Parathyroid adenoma (tissue), 2 donors: ENCODE measurements around the gene PLD1.
"Not testable (repeated sequence)": the region's sequence is repeated elsewhere in the genome, so short reads cannot be mapped to it uniquely, and the experiment has no call there.

Experiments used
- H2AFZ ChIP-seq: fragments of 300-600 bp; sonication (generic); one replicate; pipeline ENCODE4 v1.7.0; 2017; ENCODE audit warnings: antibody characterized with exemption, mild to moderate bottlenecking
- H3K27ac ChIP-seq: fragments of 300-600 bp; sonication (generic); one replicate; pipeline ENCODE4 v1.7.0; 2017
- H3K27me3 ChIP-seq: fragments of 300-600 bp; sonication (generic); one replicate; pipeline ENCODE4 v1.7.0; 2017; ENCODE audit warnings: low read length; ENCODE audit not compliant: control insufficient read depth, insufficient read depth
- H3K36me3 ChIP-seq: fragments of 300-600 bp; sonication (generic); one replicate; pipeline ENCODE4 v1.7.0; 2017; ENCODE audit warnings: low read length; ENCODE audit not compliant: control insufficient read depth, insufficient read depth
- H3K4me1 ChIP-seq: fragments of 300-600 bp; sonication (generic); one replicate; pipeline ENCODE4 v1.7.0; 2017; ENCODE audit warnings: control low read depth
- H3K4me2 ChIP-seq: fragments of 300-600 bp; sonication (generic); one replicate; pipeline ENCODE4 v1.7.0; 2017; ENCODE audit warnings: low read length
- H3K4me3 ChIP-seq: fragments of 300-600 bp; sonication (generic); one replicate; pipeline ENCODE4 v1.7.0; 2017; ENCODE audit warnings: low read depth, low read length
- H3K79me2 ChIP-seq: fragments of 300-600 bp; sonication (generic); one replicate; pipeline ENCODE4 v1.7.0; 2017; ENCODE audit warnings: control low read depth
- H3K9ac ChIP-seq: fragments of 300-600 bp; sonication (generic); one replicate; pipeline ENCODE4 v1.7.0; 2017; ENCODE audit warnings: mild to moderate bottlenecking
- H3K9me3 ChIP-seq: fragments of 300-600 bp; sonication (generic); one replicate; pipeline ENCODE4 v1.7.0; 2017; ENCODE audit warnings: low read length; ENCODE audit not compliant: control insufficient read depth
- TF ChIP-seq, protein P1 (sequence below): fragments of 300-600 bp; sonication (generic); IDR thresholded peaks from one replicate; pipeline ENCODE4 v1.7.0; 2017; ENCODE audit warnings: antibody characterized with exemption, mild to moderate bottlenecking
- donor health status: primary hyperparathyroidism.

PLD1 gene

DNA sequence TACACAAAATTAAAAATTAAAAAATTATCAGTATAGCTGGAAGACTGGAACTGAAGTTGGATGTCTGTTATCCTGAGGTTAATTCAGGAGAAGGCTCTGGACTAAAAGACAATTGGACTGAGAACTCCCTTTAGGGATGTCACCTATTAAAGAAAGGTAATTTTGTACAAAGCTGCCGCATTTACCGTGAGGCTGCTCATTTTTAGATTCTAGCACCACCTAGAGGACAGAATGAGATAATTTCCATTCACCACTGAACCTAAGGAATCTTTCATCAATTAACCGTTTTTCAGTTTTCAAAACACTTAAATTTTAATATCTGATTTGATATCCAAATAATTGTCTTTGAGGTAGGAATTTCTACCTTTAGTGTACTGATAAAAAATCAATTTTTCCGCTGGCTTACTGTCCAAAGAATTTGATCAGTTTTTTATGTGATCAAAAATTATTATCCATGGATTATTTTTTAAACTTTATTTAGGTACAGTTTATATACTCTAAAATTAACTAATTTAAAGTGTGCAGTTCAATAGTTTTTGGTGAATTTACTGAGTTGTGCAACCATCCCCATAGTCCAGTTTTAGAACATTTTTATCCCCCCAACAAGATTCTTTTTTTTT, 243.4 kb downstream of the PLD1 start:
- H3K4me3 ChIP-seq: no peak overlapping the region
- no peaks in the 10 kb centered on the region for H3K36me3 ChIP-seq
- H3K79me2 ChIP-seq: no peaks in the 10 kb centered on the region
- no peaks in the 10 kb centered on the region for H3K4me1 ChIP-seq
- TF ChIP-seq, protein P1, sequence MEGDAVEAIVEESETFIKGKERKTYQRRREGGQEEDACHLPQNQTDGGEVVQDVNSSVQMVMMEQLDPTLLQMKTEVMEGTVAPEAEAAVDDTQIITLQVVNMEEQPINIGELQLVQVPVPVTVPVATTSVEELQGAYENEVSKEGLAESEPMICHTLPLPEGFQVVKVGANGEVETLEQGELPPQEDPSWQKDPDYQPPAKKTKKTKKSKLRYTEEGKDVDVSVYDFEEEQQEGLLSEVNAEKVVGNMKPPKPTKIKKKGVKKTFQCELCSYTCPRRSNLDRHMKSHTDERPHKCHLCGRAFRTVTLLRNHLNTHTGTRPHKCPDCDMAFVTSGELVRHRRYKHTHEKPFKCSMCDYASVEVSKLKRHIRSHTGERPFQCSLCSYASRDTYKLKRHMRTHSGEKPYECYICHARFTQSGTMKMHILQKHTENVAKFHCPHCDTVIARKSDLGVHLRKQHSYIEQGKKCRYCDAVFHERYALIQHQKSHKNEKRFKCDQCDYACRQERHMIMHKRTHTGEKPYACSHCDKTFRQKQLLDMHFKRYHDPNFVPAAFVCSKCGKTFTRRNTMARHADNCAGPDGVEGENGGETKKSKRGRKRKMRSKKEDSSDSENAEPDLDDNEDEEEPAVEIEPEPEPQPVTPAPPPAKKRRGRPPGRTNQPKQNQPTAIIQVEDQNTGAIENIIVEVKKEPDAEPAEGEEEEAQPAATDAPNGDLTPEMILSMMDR: peak; percentile 82
- no peak overlapping the region for H3K27ac ChIP-seq
- no peak overlapping the region for H3K9ac ChIP-seq
- no peaks in the 10 kb centered on the region for H3K27me3 ChIP-seq
- H2AFZ ChIP-seq: no peak overlapping the region
- no peaks in the 10 kb centered on the region for H3K9me3 ChIP-seq
- H3K4me2 ChIP-seq: no peak overlapping the region

- H3K27me3 ChIP-seq: no peaks in the 10 kb centered on the region
- H3K9ac ChIP-seq: no peak overlapping the region
- no peak overlapping the region for H3K4me3 ChIP-seq
- no peak overlapping the region for H3K4me2 ChIP-seq
- H3K9me3 ChIP-seq: no peaks in the 10 kb centered on the region
- H3K4me1 ChIP-seq: no peaks in the 10 kb centered on the region
- H3K36me3 ChIP-seq: no peaks in the 10 kb centered on the region
- H3K79me2 ChIP-seq: no peaks in the 10 kb centered on the region
- no peak overlapping the region for H2AFZ ChIP-seq
- TF ChIP-seq, protein P1: no peak
- H3K27ac ChIP-seq: no peak overlapping the region
These were observed 244.7 kb downstream of the PLD1 start for GRCh38 chr3:171565481-171566058.

GRCh38 chr3:171564748-171565480, 245.4 kb downstream of the PLD1 start:
- TF ChIP-seq, protein P1: no peak
- no peak overlapping the region for H3K4me2 ChIP-seq
- H2AFZ ChIP-seq: no peak overlapping the region
- H3K27me3 ChIP-seq: no peaks in the 10 kb centered on the region
- no peak overlapping the region for H3K27ac ChIP-seq
- H3K9ac ChIP-seq: no peak overlapping the region
- no peak overlapping the region for H3K4me3 ChIP-seq
- no peaks in the 10 kb centered on the region for H3K4me1 ChIP-seq
- H3K36me3 ChIP-seq: no peaks in the 10 kb centered on the region
- no peaks in the 10 kb centered on the region for H3K9me3 ChIP-seq
- no peaks in the 10 kb centered on the region for H3K79me2 ChIP-seq

DNA sequence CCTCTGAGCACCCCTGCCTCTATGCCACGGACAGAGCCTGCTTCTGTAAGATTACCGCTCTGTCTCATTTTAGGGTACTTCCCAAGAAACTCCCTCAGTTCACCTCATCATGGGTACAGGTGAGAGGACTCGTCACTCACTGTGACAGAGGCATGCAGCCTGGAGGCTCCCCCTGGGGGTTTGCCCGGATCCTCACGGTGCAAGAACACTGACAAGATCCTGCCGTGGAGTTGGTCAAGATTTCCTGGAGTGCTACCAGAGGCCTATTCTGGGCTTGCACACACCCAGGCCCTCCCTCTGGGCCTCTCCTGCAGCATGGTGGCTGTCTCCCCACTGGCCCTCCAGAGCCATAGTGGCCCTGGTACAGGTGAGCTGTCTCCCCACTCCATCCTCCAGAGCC, 247.0 kb downstream of the PLD1 start:
- Histone ChIP-seq H3K27me3 (no peaks in the 10 kb centered on the region), H3K9ac (no peak overlapping the region), H2AFZ (no peak overlapping the region), H3K4me3 (no peak overlapping the region), H3K9me3 (no peaks in the 10 kb centered on the region), H3K4me2 (no peak overlapping the region), H3K27ac (no peak overlapping the region), H3K4me1 (no peaks in the 10 kb centered on the region), H3K36me3 (no peaks in the 10 kb centered on the region), H3K79me2 (no peaks in the 10 kb centered on the region)
- TF ChIP-seq, protein P1: no peak

- not testable (repeated sequence) for H3K4me1 ChIP-seq, H3K9me3 ChIP-seq, H3K36me3 ChIP-seq, H3K4me3 ChIP-seq, H3K9ac ChIP-seq, H3K27ac ChIP-seq, H3K27me3 ChIP-seq, H3K4me2 ChIP-seq, H2AFZ ChIP-seq, H3K79me2 ChIP-seq
These were observed 247.8 kb downstream of the PLD1 start for GRCh38 chr3:171562459-171562858.
